ENCODE results near the gene PACSIN3.

The PACSIN3 gene

GRCh38 chr11:47176328-47177228, 9.7 kb downstream of the PACSIN3 start, which contains the start of gene ARFGAP2:
TSS of gene ARFGAP2 (minus strand) at chr11:47176879. CDS start at chr11:47176853, 26 bp downstream.
- DNase-seq (ENCODE audit: low spot score), result peak; percentile 100

GRCh38 chr11:47175746-47176327, 10.4 kb downstream of the PACSIN3 start:
- DNase-seq (ENCODE audit: low spot score), result no peak

- no peak for DNase-seq (ENCODE audit: low spot score)
Observed at GRCh38 chr11:47172740-47173336, 13.4 kb downstream of the PACSIN3 start.

- no peak for DNase-seq (ENCODE audit: low spot score)
Observed at GRCh38 chr11:47171856-47172255, 14.4 kb downstream of the PACSIN3 start.

- no peak for DNase-seq (ENCODE audit: low spot score)
Observed at GRCh38 chr11:47171061-47171838, 15.0 kb downstream of the PACSIN3 start.

GRCh38 chr11:47166368-47166767, 19.9 kb downstream of the PACSIN3 start:
- DNase-seq (ENCODE audit: low spot score), result no peak

- DNase-seq (ENCODE audit: low spot score), result no peak
Observed at GRCh38 chr11:47165253-47165840, 20.9 kb downstream of the PACSIN3 start.

- no peak for DNase-seq (ENCODE audit: low spot score)
Observed at GRCh38 chr11:47164321-47164720, 21.9 kb downstream of the PACSIN3 start.

GRCh38 chr11:47163898-47164297, 22.3 kb downstream of the PACSIN3 start:
- no peak for DNase-seq (ENCODE audit: low spot score)

- DNase-seq (ENCODE audit: low spot score), result no peak
Observed at GRCh38 chr11:47163193-47163592, 23.0 kb downstream of the PACSIN3 start.

- DNase-seq (ENCODE audit: low spot score), result no peak
Observed at GRCh38 chr11:47162426-47162825, 23.8 kb downstream of the PACSIN3 start.

GRCh38 chr11:47161890-47162289, 24.3 kb downstream of the PACSIN3 start:
- no peak for DNase-seq (ENCODE audit: low spot score)

GRCh38 chr11:47161134-47161854, 24.9 kb downstream of the PACSIN3 start:
- peak; percentile 90 for DNase-seq (ENCODE audit: low spot score)

GRCh38 chr11:47160753-47161133, 25.5 kb downstream of the PACSIN3 start:
- DNase-seq (ENCODE audit: low spot score), result no peak

GRCh38 chr11:47158242-47158641, 28.0 kb downstream of the PACSIN3 start:
- DNase-seq (ENCODE audit: low spot score), result no peak

GRCh38 chr11:47157805-47158204, 28.4 kb downstream of the PACSIN3 start:
- no peak for DNase-seq (ENCODE audit: low spot score)

- DNase-seq (ENCODE audit: low spot score), result no peak
Observed at GRCh38 chr11:47156951-47157350, 29.3 kb downstream of the PACSIN3 start.

GRCh38 chr11:47156333-47156732, 29.9 kb downstream of the PACSIN3 start:
- DNase-seq (ENCODE audit: low spot score), result no peak

- DNase-seq (ENCODE audit: low spot score), result no peak
Observed at GRCh38 chr11:47155879-47156278, 30.4 kb downstream of the PACSIN3 start.

- DNase-seq (ENCODE audit: low spot score), result no peak
Observed at GRCh38 chr11:47154616-47155570, 31.3 kb downstream of the PACSIN3 start.
